Activated CD4-positive, CD25-positive, alpha-beta regulatory T cell treated with anti-CD3 and anti-CD28 coated beads, Interleukin-2, amount 50 U/mL, for 72 hours (primary cell): ENCODE data around the gene UBE3D.
"Not testable (repeated sequence)": the region's sequence is repeated elsewhere in the genome, so short reads cannot be mapped to it uniquely, and the experiment has no call there.

Source experiments
- DNase-seq: peaks from one replicate; pipeline ENCODE4 v3.0.0; 2021

Gene UBE3D

DNA sequence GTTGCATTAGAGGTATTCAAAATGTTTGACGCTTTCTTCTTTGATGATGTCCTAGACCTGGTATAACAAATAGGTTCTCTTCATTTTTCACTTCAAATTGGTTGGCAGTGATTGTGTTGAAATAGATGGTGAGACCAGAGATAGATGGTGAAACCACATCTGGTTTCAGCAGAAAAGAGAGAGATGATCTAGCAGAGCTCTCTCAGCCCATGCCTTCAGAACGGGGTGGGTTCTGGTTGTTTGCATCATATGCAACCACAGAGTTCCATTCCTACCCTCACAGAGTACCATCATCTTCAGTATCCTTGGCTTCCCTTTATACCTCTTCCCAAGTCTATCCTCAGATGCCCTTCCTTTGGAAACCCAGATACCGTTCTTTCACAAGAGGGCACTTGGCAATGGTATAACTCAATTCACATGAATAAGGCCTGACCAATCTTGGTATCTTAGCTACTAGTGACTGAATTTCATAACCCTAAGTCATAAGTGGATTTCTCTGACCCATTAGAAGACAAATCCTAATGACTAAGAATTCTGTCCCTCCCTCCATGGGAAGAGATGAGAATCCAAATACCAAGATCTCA is 93.7 kb downstream of the UBE3D start:
- DNase-seq, result no peak

GRCh38 chr6:82970839-82971238 is 94.8 kb downstream of the UBE3D start:
- no peak for DNase-seq

GRCh38 chr6:82968708-82969107 is 96.9 kb downstream of the UBE3D start:
- DNase-seq, result no peak

DNA sequence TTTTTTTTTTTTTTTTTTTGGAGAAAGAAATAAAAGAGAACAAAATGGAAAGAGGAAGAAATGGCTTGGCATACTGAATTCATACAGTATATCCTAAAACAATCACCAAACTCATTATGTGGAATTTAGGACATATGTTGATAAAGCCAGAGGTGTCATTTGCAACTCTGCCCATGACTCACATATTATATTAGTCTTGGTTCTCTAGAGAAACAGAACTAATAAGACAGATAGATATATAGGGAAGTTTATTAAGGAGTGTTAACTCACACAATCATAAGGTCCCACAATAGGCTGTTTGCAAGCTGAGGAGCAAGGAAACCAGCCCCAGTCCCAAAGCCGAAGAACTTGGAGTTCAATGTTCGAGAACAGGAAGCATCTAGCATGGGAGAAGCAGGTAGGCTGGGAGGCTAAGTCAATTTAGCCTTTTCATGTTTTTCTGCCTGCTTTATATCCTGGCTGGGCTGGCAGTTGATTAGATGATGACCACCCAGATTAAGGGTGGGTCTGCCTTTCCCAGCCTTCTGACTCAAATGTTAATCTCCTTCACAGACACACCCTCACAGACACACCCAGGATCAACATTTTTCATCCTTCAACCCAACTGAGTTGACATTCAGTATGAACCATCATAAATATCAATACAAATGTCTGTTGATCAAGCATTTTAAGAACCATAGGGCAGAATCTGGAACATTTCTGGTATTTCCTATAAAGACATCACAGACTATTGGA is 102.3 kb downstream of the UBE3D start:
- no peak for DNase-seq

DNA sequence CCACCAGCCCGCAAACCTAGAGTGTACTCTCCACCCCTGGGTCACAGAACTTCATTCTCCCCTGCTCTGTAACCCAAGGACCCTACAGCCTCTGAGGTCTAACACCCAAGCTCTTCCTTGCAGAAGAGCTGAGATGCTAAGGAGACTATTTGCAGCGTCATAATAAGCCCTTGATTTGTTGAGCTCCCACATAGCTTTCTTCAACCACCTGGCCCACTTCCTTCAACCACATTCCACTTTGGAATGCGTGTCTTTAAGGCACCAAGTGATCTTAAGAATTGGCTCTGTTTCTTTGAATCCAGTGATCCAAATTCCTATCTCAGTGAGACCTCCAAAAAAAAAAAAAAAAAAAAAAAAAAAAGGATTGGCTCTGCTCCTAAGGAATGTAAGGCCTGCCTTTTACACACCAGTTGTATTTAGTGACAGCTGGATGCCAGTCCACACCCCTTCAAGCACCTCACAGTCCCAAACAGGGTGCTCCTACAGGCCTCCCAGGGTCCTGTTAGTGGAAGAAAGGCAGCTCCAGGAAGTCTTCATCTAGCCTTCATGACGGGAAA is 106.2 kb downstream of the UBE3D start:
- DNase-seq, result no peak

DNA sequence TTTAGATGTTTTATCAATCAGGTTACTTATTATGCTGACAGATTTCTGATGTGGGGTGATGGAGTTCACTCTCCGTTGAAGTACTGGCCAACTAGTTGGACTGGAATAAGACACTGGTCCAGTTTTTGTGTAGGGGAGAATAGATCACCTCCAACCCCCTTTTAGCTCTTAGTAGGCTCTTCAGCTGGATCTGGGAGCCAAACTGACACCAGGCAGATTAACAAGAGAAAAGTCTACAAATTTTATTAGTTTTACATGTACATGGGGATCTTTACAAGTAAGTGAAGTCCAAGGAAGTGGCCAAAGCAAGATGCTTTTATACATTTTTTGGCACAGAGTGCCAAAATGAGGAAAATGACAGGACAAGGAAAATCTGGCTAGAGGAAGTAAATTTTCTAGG is 107.1 kb downstream of the UBE3D start:
- no peak for DNase-seq

DNA sequence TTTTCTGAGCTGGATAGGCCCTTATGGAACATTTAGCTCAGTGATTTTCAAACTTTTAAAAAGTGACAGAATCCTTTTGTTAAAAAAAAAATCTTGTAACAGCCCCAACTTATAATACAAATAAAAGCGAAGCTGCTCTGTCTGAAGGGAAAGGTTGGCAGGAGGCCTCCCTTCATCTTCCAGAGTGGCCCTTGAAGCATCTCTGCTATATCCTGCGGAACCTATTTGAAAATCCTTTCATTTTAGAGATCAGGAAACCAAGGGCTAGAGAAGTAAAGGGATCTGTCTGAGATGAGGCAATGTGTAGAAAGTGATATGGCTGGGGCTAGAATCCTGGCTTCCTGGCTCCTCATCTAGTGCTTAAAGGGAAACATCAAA is 107.8 kb downstream of the UBE3D start:
- no peak for DNase-seq

- DNase-seq, result no peak
These were observed 108.3 kb downstream of the UBE3D start for GRCh38 chr6:82957171-82957867.

DNA sequence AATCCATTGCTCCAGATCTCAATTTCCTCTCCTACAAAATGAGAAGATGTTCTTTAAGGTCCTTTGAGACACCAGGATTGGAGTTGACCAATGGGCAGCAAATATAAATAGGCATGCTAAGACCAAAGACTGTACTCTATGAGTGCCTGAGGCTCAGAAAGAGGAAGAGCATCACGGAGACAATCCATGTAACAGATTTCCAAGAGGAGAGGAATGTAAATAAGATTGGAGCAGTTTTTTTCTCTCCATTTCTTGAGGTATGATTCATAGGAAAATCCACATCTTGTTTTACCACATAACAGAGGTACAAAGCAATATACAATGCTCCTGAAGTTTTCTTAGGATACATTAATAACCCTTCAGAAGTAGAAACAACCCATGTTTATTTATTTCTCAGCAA is 109.8 kb downstream of the UBE3D start:
- no peak for DNase-seq

GRCh38 chr6:82954937-82955577 is 110.6 kb downstream of the UBE3D start:
- DNase-seq, result no peak

DNA sequence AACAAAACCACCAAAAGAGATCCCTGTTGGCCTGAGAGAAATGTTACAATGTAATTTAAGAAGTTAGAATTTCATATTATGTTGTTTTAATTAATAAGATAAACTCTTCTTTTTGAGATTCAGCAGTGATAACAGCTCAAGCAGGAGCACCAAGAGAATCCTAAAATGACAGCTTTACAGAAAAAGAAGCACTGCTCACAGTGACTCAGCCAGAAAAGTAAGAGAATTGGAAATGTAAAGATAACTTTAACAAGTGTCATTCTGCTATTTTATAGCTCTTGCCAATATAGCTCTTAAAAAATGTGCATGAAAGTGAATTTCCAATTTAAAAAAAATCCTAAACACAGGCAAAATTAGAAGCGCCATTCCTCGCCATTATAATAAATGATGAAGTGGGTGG is 111.3 kb downstream of the UBE3D start:
- DNase-seq, result no peak

DNA sequence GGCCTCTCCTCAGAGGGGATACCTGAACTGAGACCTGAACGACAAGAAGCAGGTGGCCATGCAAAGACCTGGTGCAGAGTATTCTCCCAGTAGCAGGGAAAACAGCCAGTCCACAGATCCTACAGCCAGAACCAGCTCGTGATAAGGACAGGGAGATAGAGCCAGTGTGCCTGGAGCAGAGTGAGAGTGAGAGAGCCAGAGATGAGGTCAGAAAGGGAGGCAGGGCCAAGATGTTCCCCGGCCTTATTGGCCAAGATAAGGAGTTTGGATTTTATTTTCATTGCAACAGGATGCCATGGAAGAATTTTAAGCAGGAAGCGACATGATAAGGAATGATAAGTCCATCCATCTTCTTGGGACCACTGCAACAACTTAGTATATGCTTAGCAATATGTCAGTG is 111.8 kb downstream of the UBE3D start:
- DNase-seq, result no peak

DNA sequence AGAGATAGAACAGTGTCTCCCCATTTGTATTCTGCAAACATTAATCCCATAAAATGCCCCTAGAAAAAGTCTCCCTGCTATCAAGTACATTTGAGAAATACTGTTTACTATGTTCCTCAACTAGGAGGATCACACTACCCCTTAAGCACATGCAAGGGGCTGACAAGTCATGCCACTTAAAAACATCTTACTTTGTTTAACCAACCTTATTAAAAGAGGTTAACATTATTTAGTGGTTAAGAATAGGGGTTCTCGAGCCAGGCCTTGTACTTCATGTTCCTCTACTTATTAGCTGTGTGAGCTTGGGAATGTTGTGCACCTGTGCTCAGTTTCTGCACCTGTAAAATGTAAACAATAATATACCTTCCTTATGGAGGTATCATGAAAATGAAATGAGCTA is 113.7 kb downstream of the UBE3D start:
- no peak for DNase-seq

- no peak for DNase-seq
These were observed 114.3 kb downstream of the UBE3D start for GRCh38 chr6:82951389-82951788.

- DNase-seq, result not testable (repeated sequence)
These were observed 134.7 kb downstream of the UBE3D start for GRCh38 chr6:82930915-82931314.

GRCh38 chr6:82924799-82925535 is 140.7 kb downstream of the UBE3D start:
- no peak for DNase-seq

- no peak for DNase-seq
These were observed 144.4 kb downstream of the UBE3D start for GRCh38 chr6:82921258-82921657.

- DNase-seq, result no peak
These were observed 148.1 kb downstream of the UBE3D start for GRCh38 chr6:82917346-82918064.

DNA sequence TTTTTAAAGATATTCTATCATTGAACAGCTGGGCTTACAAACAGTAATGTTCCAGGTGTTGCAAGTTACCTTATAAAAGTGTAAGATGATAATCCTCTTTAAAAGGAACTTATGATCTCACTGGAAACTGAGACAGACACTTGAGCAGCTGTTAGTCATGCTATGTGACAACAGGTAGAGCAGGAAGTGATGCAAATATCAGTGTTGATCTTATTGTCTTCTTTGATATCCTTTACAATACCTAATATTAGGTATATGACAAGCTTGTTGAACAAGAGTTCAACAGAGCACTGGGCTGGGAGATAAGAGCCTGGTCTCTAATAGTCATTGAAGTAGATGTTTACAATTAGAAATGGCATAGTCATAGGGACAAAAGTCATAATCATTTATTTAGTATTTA is 150.0 kb downstream of the UBE3D start:
- no peak for DNase-seq

DNA sequence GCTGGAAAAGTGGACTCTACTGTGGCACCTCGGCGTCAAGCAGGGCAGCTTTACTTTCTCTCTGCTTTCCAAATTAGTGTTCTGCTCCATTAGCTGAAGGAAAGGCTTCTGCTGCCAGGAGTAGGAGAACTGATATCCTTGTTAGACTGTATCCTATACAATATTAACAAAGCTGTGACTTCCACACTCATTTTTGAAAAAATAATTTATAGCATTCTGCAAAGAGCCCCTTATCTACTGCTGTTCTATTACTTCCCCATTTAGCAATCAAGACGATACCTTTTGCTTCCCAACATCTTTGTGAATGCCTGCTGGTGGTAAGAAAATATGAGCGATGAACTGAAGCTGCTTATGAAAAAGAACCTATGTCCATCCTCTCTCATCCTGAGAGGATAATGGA is 151.1 kb downstream of the UBE3D start:
- DNase-seq, result no peak

DNA sequence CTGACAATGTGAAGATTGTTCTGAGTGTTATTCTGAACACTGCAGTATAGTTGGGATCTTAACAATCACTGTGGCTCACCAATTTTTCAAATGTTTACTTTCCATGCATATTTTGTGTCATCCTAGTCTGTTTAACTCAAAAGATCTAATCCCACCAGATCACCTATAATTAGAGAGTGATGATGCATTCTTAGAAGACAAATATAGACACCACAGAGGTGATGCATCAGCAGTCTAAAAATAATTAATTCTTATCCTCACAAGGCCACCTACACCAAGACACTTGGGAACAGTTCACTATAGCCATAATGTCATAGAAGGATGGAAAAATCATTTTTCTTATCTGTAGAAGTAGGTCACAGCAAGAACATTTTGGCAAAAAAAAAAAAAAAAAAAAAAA is 154.8 kb downstream of the UBE3D start:
- no peak for DNase-seq

GRCh38 chr6:82910395-82910794 is 155.2 kb downstream of the UBE3D start:
- no peak for DNase-seq
